ENCODE results near the gene LIAS.
"Not testable (repeated sequence)": the region's sequence is repeated elsewhere in the genome, so short reads cannot be mapped to it uniquely, and the experiment has no call there.

LIAS gene

GRCh38 chr4:39452860-39453587, 5.8 kb upstream of the LIAS start:
- DNase-seq = no peak

GRCh38 chr4:39453738-39454137, 5.1 kb upstream of the LIAS start:
- DNase-seq = no peak

- no peak for DNase-seq
Observed at GRCh38 chr4:39455486-39455885, 3.4 kb upstream of the LIAS start.

GRCh38 chr4:39456946-39457763, 1.7 kb upstream of the LIAS start:
- no peak for DNase-seq

- not testable (repeated sequence) for DNase-seq
Observed at GRCh38 chr4:39458161-39458504, 723 bp upstream of the LIAS start.

GRCh38 chr4:39464886-39465501, 6.1 kb downstream of the LIAS start:
- DNase-seq = no peak

GRCh38 chr4:39466747-39467146, 7.9 kb downstream of the LIAS start:
- DNase-seq = no peak

GRCh38 chr4:39467464-39467863, 8.6 kb downstream of the LIAS start:
- DNase-seq = no peak

- DNase-seq = peak in 9 of 56 donors; percentile 2 to 52 (median 11)
Observed at GRCh38 chr4:39469429-39470077, 10.7 kb downstream of the LIAS start.

- DNase-seq = no peak
Observed at GRCh38 chr4:39470402-39470801, 11.5 kb downstream of the LIAS start.

- DNase-seq = no peak
Observed at GRCh38 chr4:39472396-39472795, 13.5 kb downstream of the LIAS start.

GRCh38 chr4:39476187-39476895, 17.5 kb downstream of the LIAS start:
- no peak for DNase-seq

GRCh38 chr4:39480251-39480650, 21.4 kb downstream of the LIAS start:
- no peak for DNase-seq

- no peak for DNase-seq
Observed at GRCh38 chr4:39480902-39481695, 22.2 kb downstream of the LIAS start.

- DNase-seq = no peak
Observed at GRCh38 chr4:39484582-39485272, 25.9 kb downstream of the LIAS start.

GRCh38 chr4:39486221-39486804, 27.5 kb downstream of the LIAS start:
- no peak for DNase-seq

- no peak for DNase-seq
Observed at GRCh38 chr4:39490322-39490721, 31.5 kb downstream of the LIAS start.

GRCh38 chr4:39494354-39494753, 35.5 kb downstream of the LIAS start:
- DNase-seq = no peak

GRCh38 chr4:39495446-39496213, 36.8 kb downstream of the LIAS start:
- DNase-seq = no peak
